ENCODE data around the gene GABRA1.

Gene GABRA1

DNA sequence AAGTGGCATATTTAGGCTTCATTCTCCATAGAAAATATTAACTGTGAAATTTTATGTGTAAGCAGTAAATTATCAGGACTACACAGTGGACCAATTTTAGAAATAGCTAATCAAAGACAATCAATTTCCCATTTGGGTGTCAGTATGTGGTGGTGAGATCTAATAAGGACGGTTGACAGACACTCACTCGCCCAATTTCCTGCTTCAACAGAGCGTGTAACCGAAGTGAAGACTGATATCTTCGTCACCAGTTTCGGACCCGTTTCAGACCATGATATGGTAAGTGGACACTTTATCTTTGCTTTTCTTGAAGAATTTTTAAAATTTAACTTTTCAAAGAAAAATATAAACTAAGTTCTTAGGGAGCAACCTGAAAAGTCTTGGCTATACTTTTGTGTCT is 17.6 kb downstream of the GABRA1 start:
- Histone ChIP-seq H3K4me2 (ENCODE audit: low read length) (no peak overlapping the region), H3K9me3 (ENCODE audit: control insufficient read depth, low read length) (no peaks in the 10 kb centered on the region), H3K4me3 (ENCODE audit: low read depth, low read length) (no peak overlapping the region), H3K27me3 (ENCODE audit: control insufficient read depth, insufficient read depth, low read length) (no peaks in the 10 kb centered on the region), H3K9ac (no peak overlapping the region), H3K27ac (no peak overlapping the region), H3K79me2 (no peaks in the 10 kb centered on the region), H3K4me1 (no peaks in the 10 kb centered on the region), H3K36me3 (ENCODE audit: control insufficient read depth, insufficient read depth, low read length) (no peaks in the 10 kb centered on the region), H2AFZ (no peak overlapping the region)
- TF ChIP-seq, protein P1, sequence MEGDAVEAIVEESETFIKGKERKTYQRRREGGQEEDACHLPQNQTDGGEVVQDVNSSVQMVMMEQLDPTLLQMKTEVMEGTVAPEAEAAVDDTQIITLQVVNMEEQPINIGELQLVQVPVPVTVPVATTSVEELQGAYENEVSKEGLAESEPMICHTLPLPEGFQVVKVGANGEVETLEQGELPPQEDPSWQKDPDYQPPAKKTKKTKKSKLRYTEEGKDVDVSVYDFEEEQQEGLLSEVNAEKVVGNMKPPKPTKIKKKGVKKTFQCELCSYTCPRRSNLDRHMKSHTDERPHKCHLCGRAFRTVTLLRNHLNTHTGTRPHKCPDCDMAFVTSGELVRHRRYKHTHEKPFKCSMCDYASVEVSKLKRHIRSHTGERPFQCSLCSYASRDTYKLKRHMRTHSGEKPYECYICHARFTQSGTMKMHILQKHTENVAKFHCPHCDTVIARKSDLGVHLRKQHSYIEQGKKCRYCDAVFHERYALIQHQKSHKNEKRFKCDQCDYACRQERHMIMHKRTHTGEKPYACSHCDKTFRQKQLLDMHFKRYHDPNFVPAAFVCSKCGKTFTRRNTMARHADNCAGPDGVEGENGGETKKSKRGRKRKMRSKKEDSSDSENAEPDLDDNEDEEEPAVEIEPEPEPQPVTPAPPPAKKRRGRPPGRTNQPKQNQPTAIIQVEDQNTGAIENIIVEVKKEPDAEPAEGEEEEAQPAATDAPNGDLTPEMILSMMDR (IDR thresholded peaks at IDR 0.05), result no peak

DNA sequence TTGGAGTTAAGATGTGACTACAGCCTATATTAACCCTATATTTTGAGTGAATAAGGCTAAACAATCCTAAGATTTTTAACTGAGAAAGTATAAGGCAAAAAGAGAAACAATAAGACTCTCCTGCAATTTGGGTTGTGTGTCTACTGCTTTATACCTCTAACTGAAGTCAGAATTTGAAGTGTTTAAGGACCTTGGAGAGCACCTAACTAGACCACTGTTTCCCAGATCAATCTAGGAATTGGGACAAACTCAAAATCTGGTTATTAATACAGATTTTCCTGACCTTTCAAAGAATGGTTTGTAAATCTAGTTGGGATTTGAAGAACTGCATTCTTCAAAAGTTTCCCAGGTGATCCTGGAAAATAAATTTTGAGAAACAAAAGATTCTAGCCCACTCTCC is 42.1 kb downstream of the GABRA1 start:
- Histone ChIP-seq H3K4me3 (ENCODE audit: low read depth, low read length) (no peak overlapping the region), H3K36me3 (ENCODE audit: control insufficient read depth, insufficient read depth, low read length) (no peaks in the 10 kb centered on the region), H3K4me1 (no peaks in the 10 kb centered on the region), H2AFZ (no peak overlapping the region), H3K4me2 (ENCODE audit: low read length) (no peak overlapping the region), H3K79me2 (no peaks in the 10 kb centered on the region), H3K9me3 (ENCODE audit: control insufficient read depth, low read length) (no peaks in the 10 kb centered on the region), H3K27me3 (ENCODE audit: control insufficient read depth, insufficient read depth, low read length) (no peaks in the 10 kb centered on the region), H3K27ac (no peak overlapping the region), H3K9ac (no peak overlapping the region)
- TF ChIP-seq, protein P1 (IDR thresholded peaks at IDR 0.05), result no peak

DNA sequence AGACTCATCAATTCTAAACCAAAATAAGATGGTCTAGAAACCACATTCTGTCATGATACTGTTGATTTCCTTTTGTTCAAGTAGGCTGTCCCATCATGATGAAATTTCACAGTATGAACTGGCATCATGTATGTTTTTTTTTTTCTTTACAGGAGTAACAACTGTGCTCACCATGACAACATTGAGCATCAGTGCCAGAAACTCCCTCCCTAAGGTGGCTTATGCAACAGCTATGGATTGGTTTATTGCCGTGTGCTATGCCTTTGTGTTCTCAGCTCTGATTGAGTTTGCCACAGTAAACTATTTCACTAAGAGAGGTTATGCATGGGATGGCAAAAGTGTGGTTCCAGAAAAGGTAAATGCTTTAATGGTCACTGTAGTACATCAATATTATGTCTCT is 47.6 kb downstream of the GABRA1 start:
- Histone ChIP-seq H3K9me3 (ENCODE audit: control insufficient read depth, low read length) (no peaks in the 10 kb centered on the region), H3K36me3 (ENCODE audit: control insufficient read depth, insufficient read depth, low read length) (no peaks in the 10 kb centered on the region), H3K27me3 (ENCODE audit: control insufficient read depth, insufficient read depth, low read length) (no peaks in the 10 kb centered on the region), H3K4me1 (no peaks in the 10 kb centered on the region), H3K4me2 (ENCODE audit: low read length) (no peak overlapping the region), H3K4me3 (ENCODE audit: low read depth, low read length) (no peak overlapping the region), H3K79me2 (no peaks in the 10 kb centered on the region), H2AFZ (no peak overlapping the region), H3K27ac (no peak overlapping the region), H3K9ac (no peak overlapping the region)
- TF ChIP-seq, protein P1 (IDR thresholded peaks at IDR 0.05), result no peak

DNA sequence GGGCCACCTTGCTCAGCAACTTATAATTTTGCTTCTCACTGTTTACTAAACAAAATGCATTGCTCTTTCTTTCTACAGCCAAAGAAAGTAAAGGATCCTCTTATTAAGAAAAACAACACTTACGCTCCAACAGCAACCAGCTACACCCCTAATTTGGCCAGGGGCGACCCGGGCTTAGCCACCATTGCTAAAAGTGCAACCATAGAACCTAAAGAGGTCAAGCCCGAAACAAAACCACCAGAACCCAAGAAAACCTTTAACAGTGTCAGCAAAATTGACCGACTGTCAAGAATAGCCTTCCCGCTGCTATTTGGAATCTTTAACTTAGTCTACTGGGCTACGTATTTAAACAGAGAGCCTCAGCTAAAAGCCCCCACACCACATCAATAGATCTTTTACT is 49.1 kb downstream of the GABRA1 start:
- H3K4me3 ChIP-seq (ENCODE audit: low read depth, low read length), result no peak overlapping the region
- H3K9ac ChIP-seq, result no peak overlapping the region
- no peak overlapping the region for H3K4me2 ChIP-seq (ENCODE audit: low read length)
- H3K27ac ChIP-seq, result no peak overlapping the region
- no peaks in the 10 kb centered on the region for H3K9me3 ChIP-seq (ENCODE audit: control insufficient read depth, low read length)
- no peaks in the 10 kb centered on the region for H3K27me3 ChIP-seq (ENCODE audit: control insufficient read depth, insufficient read depth, low read length)
- no peaks in the 10 kb centered on the region for H3K36me3 ChIP-seq (ENCODE audit: control insufficient read depth, insufficient read depth, low read length)
- no peaks in the 10 kb centered on the region for H3K79me2 ChIP-seq
- no peak overlapping the region for H2AFZ ChIP-seq
- H3K4me1 ChIP-seq, result no peaks in the 10 kb centered on the region
- TF ChIP-seq, protein P1 (IDR thresholded peaks at IDR 0.05), result no peak

- Histone ChIP-seq H3K4me1 (no peaks in the 10 kb centered on the region), H3K4me2 (ENCODE audit: low read length) (no peak overlapping the region), H3K9ac (no peak overlapping the region), H3K27ac (no peak overlapping the region), H2AFZ (no peak overlapping the region), H3K79me2 (no peaks in the 10 kb centered on the region), H3K36me3 (ENCODE audit: control insufficient read depth, insufficient read depth, low read length) (no peaks in the 10 kb centered on the region), H3K27me3 (ENCODE audit: control insufficient read depth, insufficient read depth, low read length) (no peaks in the 10 kb centered on the region), H3K9me3 (ENCODE audit: control insufficient read depth, low read length) (no peaks in the 10 kb centered on the region), H3K4me3 (ENCODE audit: low read depth, low read length) (no peak overlapping the region)
- TF ChIP-seq, protein P1 (IDR thresholded peaks at IDR 0.05), result no peak
Measured at GRCh38 chr5:161899590-161899989, 51.7 kb downstream of the GABRA1 start.

Data from parathyroid adenoma (tissue), 2 donors.